HL-60 (cell line): Measurements from ENCODE around the gene AP1B1.

Experiments
- DNase-seq, 2 experiments: peaks; one replicate each; pipeline ENCODE4 v3.0.0-alpha.2; 2010 to 2020; ENCODE audit warnings: low read depth in 1 of 2, low spot score in 1 of 2
- H3K27ac ChIP-seq: fragments of 250-450 bp; sonication (Bioruptor Pico); replicated peaks from 2 replicates; pipeline ENCODE4 v1.5.1; 2020; ENCODE audit warnings: mild to moderate bottlenecking, moderate library complexity
- H3K27me3 ChIP-seq: fragments of 250-450 bp; sonication (Bioruptor Pico); 2 replicates; pipeline ENCODE4 v1.5.1; 2021; ENCODE audit warnings: mild to moderate bottlenecking, moderate library complexity; ENCODE audit not compliant: insufficient read depth, poor library complexity, severe bottlenecking
- H3K4me3 ChIP-seq: replicated peaks from 2 replicates; pipeline ENCODE4 v1.5.1; 2011; ENCODE audit warnings: mild to moderate bottlenecking, control low read depth, low read length; ENCODE audit not compliant: insufficient read depth
- GABPA ChIP-seq: IDR thresholded peaks from 2 replicates; pipeline ENCODE4 v1.6.1; 2012; ENCODE audit warnings: low read depth
- POLR2AphosphoS5 ChIP-seq: IDR thresholded peaks from 2 replicates; pipeline ENCODE4 v1.6.1; 2012; ENCODE audit warnings: low read depth
- SPI1 ChIP-seq: IDR thresholded peaks from 2 replicates; pipeline ENCODE4 v1.6.1; 2012; ENCODE audit warnings: low read depth, mild to moderate bottlenecking, borderline replicate concordance
- TF ChIP-seq, protein P1 (sequence below): IDR thresholded peaks from 2 replicates; pipeline ENCODE4 v1.6.1; 2012; ENCODE audit warnings: low read depth; ENCODE audit not compliant: insufficient replicate concordance
- TF ChIP-seq, protein P2 (sequence below): IDR thresholded peaks from one replicate; pipeline ENCODE4 v1.5.1; 2011; ENCODE audit warnings: low read length, control low read depth, inconsistent platforms; ENCODE audit not compliant: insufficient read depth

The AP1B1 gene

DNA sequence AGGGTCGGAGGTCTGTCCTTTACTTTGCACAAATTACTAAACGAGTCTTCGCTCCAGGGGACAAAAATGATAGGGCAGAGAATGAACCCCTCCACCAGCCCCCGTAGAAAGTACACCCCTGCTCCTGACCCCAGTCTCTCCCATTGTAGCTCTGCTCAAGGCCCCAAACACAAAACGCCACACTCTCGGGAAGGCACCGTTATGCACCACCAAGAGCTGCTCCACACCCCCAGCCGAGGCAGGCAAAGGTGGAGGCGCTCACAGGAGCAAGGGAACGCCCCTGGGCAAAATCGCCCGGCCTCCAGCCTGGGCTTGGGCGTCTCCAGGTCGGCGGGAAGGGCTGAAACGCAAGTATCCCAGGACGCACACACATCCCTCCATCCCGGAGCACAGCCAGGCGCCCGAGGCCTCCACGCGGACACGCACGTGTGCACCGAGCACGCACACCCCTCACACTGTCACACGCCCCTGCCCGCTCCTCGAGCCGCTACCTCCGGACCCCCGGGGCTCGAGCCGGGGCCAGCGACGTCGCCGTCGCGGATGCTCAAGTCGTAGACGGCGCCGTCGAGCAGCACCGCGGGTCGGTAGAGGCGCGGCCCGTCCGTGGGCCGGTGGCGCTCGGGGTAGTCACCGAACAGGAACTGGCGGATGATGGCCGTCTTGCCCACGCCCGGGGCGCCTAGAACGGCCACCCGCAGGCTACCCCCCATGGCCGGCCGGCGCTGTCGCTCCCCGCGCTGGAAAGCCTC lies 73.7 kb downstream of the AP1B1 start:
- TF ChIP-seq GABPA (no peak), POLR2AphosphoS5 (no peak), SPI1 (no peak)
- TF ChIP-seq, protein P1, sequence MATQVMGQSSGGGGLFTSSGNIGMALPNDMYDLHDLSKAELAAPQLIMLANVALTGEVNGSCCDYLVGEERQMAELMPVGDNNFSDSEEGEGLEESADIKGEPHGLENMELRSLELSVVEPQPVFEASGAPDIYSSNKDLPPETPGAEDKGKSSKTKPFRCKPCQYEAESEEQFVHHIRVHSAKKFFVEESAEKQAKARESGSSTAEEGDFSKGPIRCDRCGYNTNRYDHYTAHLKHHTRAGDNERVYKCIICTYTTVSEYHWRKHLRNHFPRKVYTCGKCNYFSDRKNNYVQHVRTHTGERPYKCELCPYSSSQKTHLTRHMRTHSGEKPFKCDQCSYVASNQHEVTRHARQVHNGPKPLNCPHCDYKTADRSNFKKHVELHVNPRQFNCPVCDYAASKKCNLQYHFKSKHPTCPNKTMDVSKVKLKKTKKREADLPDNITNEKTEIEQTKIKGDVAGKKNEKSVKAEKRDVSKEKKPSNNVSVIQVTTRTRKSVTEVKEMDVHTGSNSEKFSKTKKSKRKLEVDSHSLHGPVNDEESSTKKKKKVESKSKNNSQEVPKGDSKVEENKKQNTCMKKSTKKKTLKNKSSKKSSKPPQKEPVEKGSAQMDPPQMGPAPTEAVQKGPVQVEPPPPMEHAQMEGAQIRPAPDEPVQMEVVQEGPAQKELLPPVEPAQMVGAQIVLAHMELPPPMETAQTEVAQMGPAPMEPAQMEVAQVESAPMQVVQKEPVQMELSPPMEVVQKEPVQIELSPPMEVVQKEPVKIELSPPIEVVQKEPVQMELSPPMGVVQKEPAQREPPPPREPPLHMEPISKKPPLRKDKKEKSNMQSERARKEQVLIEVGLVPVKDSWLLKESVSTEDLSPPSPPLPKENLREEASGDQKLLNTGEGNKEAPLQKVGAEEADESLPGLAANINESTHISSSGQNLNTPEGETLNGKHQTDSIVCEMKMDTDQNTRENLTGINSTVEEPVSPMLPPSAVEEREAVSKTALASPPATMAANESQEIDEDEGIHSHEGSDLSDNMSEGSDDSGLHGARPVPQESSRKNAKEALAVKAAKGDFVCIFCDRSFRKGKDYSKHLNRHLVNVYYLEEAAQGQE: no peak
- TF ChIP-seq, protein P2, sequence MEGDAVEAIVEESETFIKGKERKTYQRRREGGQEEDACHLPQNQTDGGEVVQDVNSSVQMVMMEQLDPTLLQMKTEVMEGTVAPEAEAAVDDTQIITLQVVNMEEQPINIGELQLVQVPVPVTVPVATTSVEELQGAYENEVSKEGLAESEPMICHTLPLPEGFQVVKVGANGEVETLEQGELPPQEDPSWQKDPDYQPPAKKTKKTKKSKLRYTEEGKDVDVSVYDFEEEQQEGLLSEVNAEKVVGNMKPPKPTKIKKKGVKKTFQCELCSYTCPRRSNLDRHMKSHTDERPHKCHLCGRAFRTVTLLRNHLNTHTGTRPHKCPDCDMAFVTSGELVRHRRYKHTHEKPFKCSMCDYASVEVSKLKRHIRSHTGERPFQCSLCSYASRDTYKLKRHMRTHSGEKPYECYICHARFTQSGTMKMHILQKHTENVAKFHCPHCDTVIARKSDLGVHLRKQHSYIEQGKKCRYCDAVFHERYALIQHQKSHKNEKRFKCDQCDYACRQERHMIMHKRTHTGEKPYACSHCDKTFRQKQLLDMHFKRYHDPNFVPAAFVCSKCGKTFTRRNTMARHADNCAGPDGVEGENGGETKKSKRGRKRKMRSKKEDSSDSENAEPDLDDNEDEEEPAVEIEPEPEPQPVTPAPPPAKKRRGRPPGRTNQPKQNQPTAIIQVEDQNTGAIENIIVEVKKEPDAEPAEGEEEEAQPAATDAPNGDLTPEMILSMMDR: no peak
- H3K27ac ChIP-seq: no peak overlapping the region
- peaks cover 40% of the 10 kb centered on the region for H3K27me3 ChIP-seq
- DNase-seq: no peak
- no peak overlapping the region for H3K4me3 ChIP-seq

DNA sequence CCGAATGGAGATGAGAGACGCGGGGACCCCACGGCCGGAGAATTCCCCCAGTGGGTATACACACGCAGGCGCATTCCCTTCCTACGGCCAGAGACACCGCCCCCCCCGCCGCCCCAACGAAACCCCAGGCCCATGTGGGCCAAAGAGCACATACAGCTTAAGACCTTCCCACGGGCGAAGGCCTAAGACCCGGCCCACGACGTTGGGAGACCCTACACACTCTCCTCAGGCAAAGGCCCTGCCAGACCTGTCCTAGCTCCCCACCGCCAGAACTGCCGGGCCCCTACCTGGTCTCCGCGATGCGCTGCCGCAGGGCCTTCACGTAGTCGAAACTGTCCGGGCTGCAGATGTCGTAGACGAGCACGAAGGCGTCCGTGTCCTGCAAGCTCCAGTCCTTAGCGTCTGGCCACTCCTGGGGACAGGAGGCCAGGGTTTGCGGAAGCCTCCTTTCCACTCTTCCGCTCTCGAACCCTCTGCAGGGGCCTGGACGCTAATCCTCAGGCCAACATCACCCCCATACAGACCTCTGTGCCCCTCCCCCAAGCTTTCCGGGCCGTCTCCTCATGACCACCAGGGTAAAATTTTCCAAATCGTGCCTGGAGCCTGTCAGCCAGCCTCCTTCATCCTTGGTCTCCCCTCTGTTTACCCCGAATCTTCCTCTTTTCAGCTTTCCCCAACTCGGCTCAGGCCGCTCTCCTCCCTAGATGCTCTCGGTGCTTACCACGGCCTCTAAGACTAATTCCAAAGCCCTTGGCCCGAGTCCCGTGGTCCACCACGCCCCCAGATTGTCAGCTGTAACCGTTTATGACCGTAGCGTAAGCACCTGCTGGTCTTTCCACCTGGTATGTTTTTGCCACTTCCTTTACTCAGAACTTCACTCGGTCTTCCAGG lies 74.5 kb downstream of the AP1B1 start:
- TF ChIP-seq GABPA: no peak
- TF ChIP-seq POLR2AphosphoS5: no peak
- TF ChIP-seq, protein P1: no peak
- TF ChIP-seq, protein P2: no peak
- TF ChIP-seq SPI1: no peak
- DNase-seq: no peak
- H3K4me3 ChIP-seq: no peak overlapping the region
- peaks cover 40% of the 10 kb centered on the region for H3K27me3 ChIP-seq
- H3K27ac ChIP-seq: no peak overlapping the region

DNA sequence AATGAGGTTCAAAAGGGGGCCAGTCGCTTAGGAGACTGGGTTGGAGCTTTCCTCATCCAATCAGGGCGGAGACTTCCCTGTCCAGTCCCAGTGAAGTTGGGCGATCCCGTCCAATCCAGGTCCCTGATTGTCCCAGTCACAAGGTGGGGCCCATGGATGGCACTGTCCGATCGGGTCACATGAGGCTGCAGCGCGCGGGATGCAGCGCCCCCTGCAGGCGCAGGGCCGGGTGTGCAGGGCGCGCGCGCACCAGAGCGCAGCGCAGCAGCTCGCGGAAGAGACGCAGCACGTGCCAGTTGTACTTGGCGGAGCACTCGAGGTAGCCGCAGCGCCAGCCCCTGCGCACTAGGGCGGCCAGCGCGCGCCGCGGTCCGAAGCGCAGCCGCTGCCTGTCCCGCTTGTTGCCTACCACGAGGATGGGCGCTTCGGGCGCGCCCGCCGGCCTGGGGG lies 75.2 kb downstream of the AP1B1 start:
- TF ChIP-seq, protein P2: peak; percentile 34
- TF ChIP-seq GABPA: no peak
- Histone ChIP-seq H3K27me3 (peaks cover 40% of the 10 kb centered on the region), H3K27ac (no peak overlapping the region), H3K4me3 (no peak overlapping the region)
- DNase-seq: peak in 1 of 2 experiments; percentile 38
